ENCODE data around the gene RIMBP2.

Gene RIMBP2

GRCh38 chr12:130717752-130718151, 1.7 kb upstream of the RIMBP2 start:
- Histone ChIP-seq H2AFZ (ENCODE audit: low read depth, low read length) (no peak overlapping the region), H3K4me1 (ENCODE audit: low read length) (no peaks in the 10 kb centered on the region), H3K79me2 (ENCODE audit: low read length) (no peaks in the 10 kb centered on the region), H3K27me3 (ENCODE audit: low read depth, low read length) (no peaks in the 10 kb centered on the region), H3K9ac (ENCODE audit: low read length) (no peak overlapping the region), H3K4me2 (ENCODE audit: low read length) (no peak overlapping the region), H3K27ac (ENCODE audit: low read length) (no peak overlapping the region), H3K36me3 (replicated peaks; ENCODE audit: low read depth, low read length) (no peaks in the 10 kb centered on the region), H3K9me3 (ENCODE audit: insufficient read depth, low read length) (no peaks in the 10 kb centered on the region), H4K20me1 (ENCODE audit: insufficient read depth, low read length) (no peaks in the 10 kb centered on the region), H3K4me3 (ENCODE audit: low read length) (no peak overlapping the region)
- TF ChIP-seq CTCF (IDR thresholded peaks at IDR 0.05; ENCODE audit: low read depth, low read length) (no peak), EZH2phosphoT487 (IDR thresholded peaks at IDR 0.05; ENCODE audit: low read depth) (no peak)

- Histone ChIP-seq H3K27ac (ENCODE audit: low read length) (no peak overlapping the region), H3K4me2 (ENCODE audit: low read length) (no peak overlapping the region), H4K20me1 (ENCODE audit: insufficient read depth, low read length) (no peaks in the 10 kb centered on the region), H3K4me3 (ENCODE audit: low read length) (no peak overlapping the region), H3K36me3 (replicated peaks; ENCODE audit: low read depth, low read length) (no peaks in the 10 kb centered on the region), H3K9me3 (ENCODE audit: insufficient read depth, low read length) (no peaks in the 10 kb centered on the region), H3K79me2 (ENCODE audit: low read length) (no peaks in the 10 kb centered on the region), H2AFZ (ENCODE audit: low read depth, low read length) (no peak overlapping the region), H3K4me1 (ENCODE audit: low read length) (no peaks in the 10 kb centered on the region), H3K27me3 (ENCODE audit: low read depth, low read length) (no peaks in the 10 kb centered on the region), H3K9ac (ENCODE audit: low read length) (no peak overlapping the region)
- TF ChIP-seq EZH2phosphoT487 (IDR thresholded peaks at IDR 0.05; ENCODE audit: low read depth): no peak
- TF ChIP-seq CTCF (IDR thresholded peaks at IDR 0.05; ENCODE audit: low read depth, low read length): no peak
Observed at GRCh38 chr12:130716969-130717366, 869 bp upstream of the RIMBP2 start.

GRCh38 chr12:130715150-130715997, 725 bp downstream of the RIMBP2 start:
- Histone ChIP-seq H3K9ac (ENCODE audit: low read length) (no peak overlapping the region), H3K9me3 (ENCODE audit: insufficient read depth, low read length) (no peaks in the 10 kb centered on the region), H3K79me2 (ENCODE audit: low read length) (no peaks in the 10 kb centered on the region), H3K36me3 (replicated peaks; ENCODE audit: low read depth, low read length) (no peaks in the 10 kb centered on the region), H4K20me1 (ENCODE audit: insufficient read depth, low read length) (no peaks in the 10 kb centered on the region), H3K4me3 (ENCODE audit: low read length) (no peak overlapping the region), H3K4me2 (ENCODE audit: low read length) (no peak overlapping the region), H2AFZ (ENCODE audit: low read depth, low read length) (no peak overlapping the region), H3K27me3 (ENCODE audit: low read depth, low read length) (no peaks in the 10 kb centered on the region), H3K27ac (ENCODE audit: low read length) (no peak overlapping the region), H3K4me1 (ENCODE audit: low read length) (no peaks in the 10 kb centered on the region)
- no peak for TF ChIP-seq CTCF (IDR thresholded peaks at IDR 0.05; ENCODE audit: low read depth, low read length)
- no peak for TF ChIP-seq EZH2phosphoT487 (IDR thresholded peaks at IDR 0.05; ENCODE audit: low read depth)

DNA sequence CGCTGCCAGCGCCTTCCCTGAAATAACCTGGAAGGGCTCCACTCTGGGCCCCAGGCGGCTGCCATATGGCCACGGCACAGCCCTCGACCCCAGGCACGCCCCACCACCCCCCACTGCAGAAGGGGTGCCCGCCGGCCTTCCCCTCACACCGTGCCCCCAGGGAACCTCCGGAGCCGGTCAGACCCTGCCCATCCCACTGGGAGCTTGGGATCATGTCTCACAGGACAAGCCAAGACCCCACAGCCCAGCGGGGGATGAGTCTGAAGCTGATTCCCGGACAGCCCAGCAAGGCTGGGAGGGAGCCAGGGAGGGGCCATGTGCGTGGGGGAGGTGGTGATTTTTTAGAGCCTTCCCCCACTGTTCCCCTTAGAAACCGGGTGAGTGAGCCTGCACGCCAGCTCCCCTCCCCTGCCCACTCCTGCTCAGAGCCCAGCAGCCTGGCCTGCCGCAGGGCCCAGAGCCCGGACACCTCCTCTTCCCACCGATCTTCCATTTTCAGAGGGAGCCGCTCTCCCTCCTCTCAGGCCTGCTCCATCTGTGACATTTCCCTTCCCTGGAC, 1.4 kb downstream of the RIMBP2 start:
- Histone ChIP-seq H3K79me2 (ENCODE audit: low read length) (no peaks in the 10 kb centered on the region), H3K27me3 (ENCODE audit: low read depth, low read length) (no peaks in the 10 kb centered on the region), H3K9me3 (ENCODE audit: insufficient read depth, low read length) (no peaks in the 10 kb centered on the region), H4K20me1 (ENCODE audit: insufficient read depth, low read length) (no peaks in the 10 kb centered on the region), H3K36me3 (replicated peaks; ENCODE audit: low read depth, low read length) (no peaks in the 10 kb centered on the region), H3K4me1 (ENCODE audit: low read length) (no peaks in the 10 kb centered on the region), H3K4me3 (ENCODE audit: low read length) (no peak overlapping the region), H3K27ac (ENCODE audit: low read length) (no peak overlapping the region), H3K9ac (ENCODE audit: low read length) (no peak overlapping the region), H3K4me2 (ENCODE audit: low read length) (no peak overlapping the region), H2AFZ (ENCODE audit: low read depth, low read length) (no peak overlapping the region)
- TF ChIP-seq EZH2phosphoT487 (IDR thresholded peaks at IDR 0.05; ENCODE audit: low read depth) (no peak), CTCF (IDR thresholded peaks at IDR 0.05; ENCODE audit: low read depth, low read length) (no peak)

Data from OCI-LY3 (cell line).